ENCODE data around the gene STRAP.
"Not testable (repeated sequence)": the region's sequence is repeated elsewhere in the genome, so short reads cannot be mapped to it uniquely, and the experiment has no call there.

Gene STRAP

GRCh38 chr12:15863984-15864383 is 18.2 kb upstream of the STRAP start:
- TF ChIP-seq CTCF (IDR thresholded peaks at IDR 0.05; ENCODE audit: insufficient read depth, low read depth, low read length, missing control alignments), result no peak
- no peak for DNase-seq (ENCODE audit: low read depth)
- no peak overlapping the region for H3K4me3 ChIP-seq (ENCODE audit: low read length)

- no peak for DNase-seq (ENCODE audit: low read depth)
- no peak overlapping the region for H3K4me3 ChIP-seq (ENCODE audit: low read length)
- no peak for TF ChIP-seq CTCF (IDR thresholded peaks at IDR 0.05; ENCODE audit: insufficient read depth, low read depth, low read length, missing control alignments)
These were observed 14.0 kb upstream of the STRAP start for GRCh38 chr12:15868186-15868585.

GRCh38 chr12:15873556-15873955 is 8.6 kb upstream of the STRAP start:
- no peak for DNase-seq (ENCODE audit: low read depth)
- TF ChIP-seq CTCF (IDR thresholded peaks at IDR 0.05; ENCODE audit: insufficient read depth, low read depth, low read length, missing control alignments), result no peak
- H3K4me3 ChIP-seq (ENCODE audit: low read length), result no peak overlapping the region

GRCh38 chr12:15874556-15875145 is 7.5 kb upstream of the STRAP start:
- H3K4me3 ChIP-seq (ENCODE audit: low read length); DNase-seq (ENCODE audit: low read depth): not testable (repeated sequence)

GRCh38 chr12:15875863-15876262 is 6.3 kb upstream of the STRAP start:
- no peak for TF ChIP-seq CTCF (IDR thresholded peaks at IDR 0.05; ENCODE audit: insufficient read depth, low read depth, low read length, missing control alignments)
- no peak overlapping the region for H3K4me3 ChIP-seq (ENCODE audit: low read length)
- DNase-seq (ENCODE audit: low read depth), result no peak

- no peak for TF ChIP-seq CTCF (IDR thresholded peaks at IDR 0.05; ENCODE audit: insufficient read depth, low read depth, low read length, missing control alignments)
- H3K4me3 ChIP-seq (ENCODE audit: low read length), result no peak overlapping the region
- DNase-seq (ENCODE audit: low read depth), result no peak
These were observed 2.8 kb upstream of the STRAP start for GRCh38 chr12:15879413-15879812.

GRCh38 chr12:15880721-15881120 is 1.5 kb upstream of the STRAP start:
- H3K4me3 ChIP-seq (ENCODE audit: low read length), result no peak overlapping the region
- no peak for DNase-seq (ENCODE audit: low read depth)
- no peak for TF ChIP-seq CTCF (IDR thresholded peaks at IDR 0.05; ENCODE audit: insufficient read depth, low read depth, low read length, missing control alignments)

All from epithelial cell of esophagus (primary cell).